ENCODE data around the gene VPS45. TPM values are rescaled to one million over a fixed set of nuclear protein-coding genes. Genes with fewer than 3 reads are reported as not detected.

Gene VPS45
- total RNA-seq, 1 experiment from 2014 or later: 51.3 TPM

DNA sequence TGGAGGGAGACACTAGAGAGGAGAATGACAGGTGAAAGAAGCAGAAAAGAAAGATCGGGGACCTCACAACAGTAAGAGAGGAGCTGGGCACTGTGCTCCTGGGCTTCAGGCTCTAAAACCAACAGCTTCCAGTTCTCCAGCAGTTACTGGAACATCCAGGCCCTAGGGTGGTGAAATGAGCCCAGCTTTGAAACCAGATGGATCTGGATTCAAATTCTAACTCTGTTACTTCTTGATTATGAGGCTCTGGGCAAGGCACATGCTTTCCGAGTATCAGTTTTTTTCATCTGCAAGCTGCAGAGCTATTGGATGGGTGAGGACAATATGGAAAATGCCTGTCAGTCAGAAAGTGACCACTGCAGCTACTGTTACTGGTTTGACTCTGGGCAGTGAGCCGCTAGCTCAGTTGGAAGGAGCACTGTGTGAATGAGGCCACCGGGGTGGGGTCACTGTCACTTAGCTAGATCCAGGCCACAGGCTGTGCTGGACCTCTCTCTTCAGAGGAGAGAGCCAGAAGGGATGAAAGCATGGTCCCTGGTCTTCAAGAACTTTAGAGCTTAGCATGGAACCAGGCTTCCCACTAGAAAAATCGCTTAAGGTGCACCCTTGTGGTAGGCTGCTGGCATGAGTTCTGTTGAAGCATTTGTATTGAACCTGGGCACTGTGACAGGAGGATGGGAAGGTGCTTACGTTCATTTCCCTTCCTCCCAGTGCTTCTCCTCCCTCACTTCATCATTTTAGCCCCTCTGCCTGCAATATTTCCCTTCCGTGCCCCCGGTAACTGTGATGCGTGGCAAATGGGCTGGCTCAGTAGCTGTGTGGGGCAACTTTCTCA lies 94.4 kb downstream of the VPS45 start:
- Histone ChIP-seq H3K4me3 (ENCODE audit: low read depth, low read length, poor library complexity, severe bottlenecking) (peak overlapping the region; percentile 31), H3K4me1 (ENCODE audit: insufficient read depth, low read length, poor library complexity, severe bottlenecking) (peaks cover 22% of the 10 kb centered on the region), H3K27me3 (replicated peaks; ENCODE audit: insufficient read depth, low read depth, low read length, poor library complexity) (no peaks in the 10 kb centered on the region), H3K27ac (ENCODE audit: low read depth, low read length, poor library complexity, severe bottlenecking) (peak overlapping the region; percentile 99), H3K36me3 (ENCODE audit: insufficient read depth, low read length, poor library complexity, severe bottlenecking) (peaks cover 27% of the 10 kb centered on the region), H3K9me3 (ENCODE audit: low read depth, low read length, poor library complexity, severe bottlenecking) (no peaks in the 10 kb centered on the region)
- intact Hi-C loops (cut with micrococcal nuclease; ENCODE audit: unreplicated experiment): loop anchor here (10.0 kb wide), 1 partner anchor 267 kb away; the partner anchor contains the start of gene BOLA1
- TF ChIP-seq EZH2 (IDR thresholded peaks at IDR 0.05; ENCODE audit: borderline replicate concordance, low read depth, low read length, poor library complexity, severe bottlenecking): no peak
- TF ChIP-seq, protein P1, sequence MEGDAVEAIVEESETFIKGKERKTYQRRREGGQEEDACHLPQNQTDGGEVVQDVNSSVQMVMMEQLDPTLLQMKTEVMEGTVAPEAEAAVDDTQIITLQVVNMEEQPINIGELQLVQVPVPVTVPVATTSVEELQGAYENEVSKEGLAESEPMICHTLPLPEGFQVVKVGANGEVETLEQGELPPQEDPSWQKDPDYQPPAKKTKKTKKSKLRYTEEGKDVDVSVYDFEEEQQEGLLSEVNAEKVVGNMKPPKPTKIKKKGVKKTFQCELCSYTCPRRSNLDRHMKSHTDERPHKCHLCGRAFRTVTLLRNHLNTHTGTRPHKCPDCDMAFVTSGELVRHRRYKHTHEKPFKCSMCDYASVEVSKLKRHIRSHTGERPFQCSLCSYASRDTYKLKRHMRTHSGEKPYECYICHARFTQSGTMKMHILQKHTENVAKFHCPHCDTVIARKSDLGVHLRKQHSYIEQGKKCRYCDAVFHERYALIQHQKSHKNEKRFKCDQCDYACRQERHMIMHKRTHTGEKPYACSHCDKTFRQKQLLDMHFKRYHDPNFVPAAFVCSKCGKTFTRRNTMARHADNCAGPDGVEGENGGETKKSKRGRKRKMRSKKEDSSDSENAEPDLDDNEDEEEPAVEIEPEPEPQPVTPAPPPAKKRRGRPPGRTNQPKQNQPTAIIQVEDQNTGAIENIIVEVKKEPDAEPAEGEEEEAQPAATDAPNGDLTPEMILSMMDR (conservative IDR thresholded peaks at IDR 0.05; ENCODE audit: low read depth, low read length): peak; percentile 27
- peak; percentile 52 for DNase-seq (ENCODE audit: low spot score)
- CTCF ChIA-PET: interaction anchor here (0.6 to 1.5 kb wide), 2 partner anchors 25 kb away, joined by 4 to 6 read pairs; no protein-coding TSS in a partner anchor
- POLR2A ChIA-PET (ENCODE audit: low non-redundant PET): interaction anchor here (1.0 kb wide), 1 partner anchor 276 kb away, joined by 4 read pairs; a partner anchor contains a TSS
- no TSS peak for BruUV-seq (replicated peaks)

DNA sequence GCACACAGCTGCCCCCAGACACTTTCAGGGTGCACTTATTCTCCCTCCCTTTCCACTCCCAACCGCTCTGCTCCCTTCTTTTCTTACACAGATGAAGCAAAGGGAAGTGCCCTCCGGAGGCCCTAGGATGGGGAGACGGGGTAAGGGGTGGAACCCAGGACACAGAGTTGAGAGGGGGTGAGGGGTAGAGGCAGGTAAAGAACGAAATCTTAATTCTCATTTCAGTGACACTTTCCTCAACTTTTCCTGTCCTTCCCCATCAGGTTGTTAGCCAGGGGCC lies 94.9 kb downstream of the VPS45 start:
- no peaks in the 10 kb centered on the region for H3K9me3 ChIP-seq (ENCODE audit: low read depth, low read length, poor library complexity, severe bottlenecking)
- ChIA-PET POLR2A (ENCODE audit: low non-redundant PET) (interaction anchor here (0.6 kb wide), 1 partner anchor 60 kb away, joined by 8 read pairs; no protein-coding TSS in a partner anchor), CTCF (interaction anchor here (1.5 kb wide), 1 partner anchor 25 kb away, joined by 6 read pairs; no protein-coding TSS in a partner anchor)
- TF ChIP-seq, protein P1 (conservative IDR thresholded peaks at IDR 0.05; ENCODE audit: low read depth, low read length): no peak
- no peak for TF ChIP-seq EZH2 (IDR thresholded peaks at IDR 0.05; ENCODE audit: borderline replicate concordance, low read depth, low read length, poor library complexity, severe bottlenecking)
- H3K27me3 ChIP-seq (replicated peaks; ENCODE audit: insufficient read depth, low read depth, low read length, poor library complexity): no peaks in the 10 kb centered on the region
- H3K4me3 ChIP-seq (ENCODE audit: low read depth, low read length, poor library complexity, severe bottlenecking): peak overlapping the region; percentile 31
- H3K27ac ChIP-seq (ENCODE audit: low read depth, low read length, poor library complexity, severe bottlenecking): peak overlapping the region; percentile 99
- intact Hi-C loops (cut with micrococcal nuclease; ENCODE audit: unreplicated experiment): loop anchor here (10.0 kb wide), 1 partner anchor 268 kb away; the partner anchor contains the start of gene BOLA1
- no peak for DNase-seq (ENCODE audit: low spot score)
- H3K4me1 ChIP-seq (ENCODE audit: insufficient read depth, low read length, poor library complexity, severe bottlenecking): peaks cover 22% of the 10 kb centered on the region
- peaks cover 21% of the 10 kb centered on the region for H3K36me3 ChIP-seq (ENCODE audit: insufficient read depth, low read length, poor library complexity, severe bottlenecking)
- BruUV-seq (replicated peaks): no TSS peak

DNA sequence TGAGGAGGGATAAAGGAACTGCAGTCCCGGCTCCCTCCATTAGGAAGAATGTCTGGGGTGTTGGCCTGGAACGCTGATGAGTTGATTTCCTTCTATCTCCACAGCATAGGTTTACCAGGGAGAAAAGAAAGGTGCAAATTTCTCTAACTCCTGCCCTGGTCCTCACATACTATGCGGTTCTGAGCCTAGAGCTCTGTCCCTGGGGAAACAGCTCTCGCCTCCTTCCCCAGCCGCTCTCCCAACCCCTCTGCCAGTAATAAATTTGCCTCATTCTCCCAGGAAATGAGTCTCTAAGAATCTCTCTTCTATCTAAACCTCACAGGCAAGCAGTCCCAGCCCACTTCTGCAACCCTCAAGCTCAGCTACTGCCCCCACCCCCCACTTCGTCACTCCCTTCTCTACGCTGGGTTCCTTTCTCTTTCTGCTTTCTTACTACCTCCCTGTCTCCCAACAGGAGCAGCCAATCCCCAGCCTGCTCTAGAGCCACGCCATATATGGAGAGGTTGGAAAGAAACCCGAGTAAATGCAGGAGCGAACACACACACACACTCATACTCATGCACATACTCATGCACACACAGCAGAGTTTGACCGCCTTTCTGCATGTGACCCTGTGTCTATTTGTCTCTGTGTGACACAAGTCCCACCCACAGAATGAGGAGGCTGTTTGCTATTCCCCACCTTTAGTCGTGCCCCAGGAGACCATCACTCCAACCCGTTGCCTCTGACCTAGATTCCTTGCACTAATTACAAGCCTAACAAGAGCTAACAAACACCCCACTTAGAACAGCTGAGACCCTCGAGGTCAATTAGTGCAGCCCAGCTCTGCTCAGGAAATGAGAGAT lies 95.5 kb downstream of the VPS45 start:
- ChIA-PET CTCF (interaction anchor here (1.5 kb wide), 1 partner anchor 24 kb away, joined by 6 read pairs; no protein-coding TSS in a partner anchor), POLR2A (ENCODE audit: low non-redundant PET) (interaction anchor here (0.6 kb wide), 1 partner anchor 60 kb away, joined by 8 read pairs; no protein-coding TSS in a partner anchor)
- DNase-seq (ENCODE audit: low spot score): peak; percentile 98
- Histone ChIP-seq H3K9me3 (ENCODE audit: low read depth, low read length, poor library complexity, severe bottlenecking) (no peaks in the 10 kb centered on the region), H3K4me3 (ENCODE audit: low read depth, low read length, poor library complexity, severe bottlenecking) (peak overlapping the region; percentile 31), H3K36me3 (ENCODE audit: insufficient read depth, low read length, poor library complexity, severe bottlenecking) (peaks cover 16% of the 10 kb centered on the region), H3K27me3 (replicated peaks; ENCODE audit: insufficient read depth, low read depth, low read length, poor library complexity) (no peaks in the 10 kb centered on the region), H3K4me1 (ENCODE audit: insufficient read depth, low read length, poor library complexity, severe bottlenecking) (peaks cover 22% of the 10 kb centered on the region), H3K27ac (ENCODE audit: low read depth, low read length, poor library complexity, severe bottlenecking) (peak overlapping the region; percentile 99)
- BruUV-seq (replicated peaks): TSS peak; percentile 99
- intact Hi-C loops (cut with micrococcal nuclease; ENCODE audit: unreplicated experiment): loop anchor here (10.0 kb wide), 1 partner anchor 268 kb away; the partner anchor contains the start of gene BOLA1
- TF ChIP-seq, protein P1 (conservative IDR thresholded peaks at IDR 0.05; ENCODE audit: low read depth, low read length): no peak
- TF ChIP-seq EZH2 (IDR thresholded peaks at IDR 0.05; ENCODE audit: borderline replicate concordance, low read depth, low read length, poor library complexity, severe bottlenecking): no peak
